DOHH2 (cell line): Measurements from ENCODE around the gene PHACTR1.

Source experiments
- H3F3A ChIP-seq: fragments of 200-600 bp; sonication (generic), shearing (Covaris generic); 2 replicates; pipeline ENCODE4 v1.6.0; 2016; ENCODE audit warnings: antibody characterized with exemption, mild to moderate bottlenecking; ENCODE audit not compliant: control insufficient read depth, insufficient read depth
- H3K27ac ChIP-seq: fragments of 200-600 bp; sonication (generic); 2 replicates; pipeline ENCODE4 v1.5.1; 2014; ENCODE audit warnings: low read depth, mild to moderate bottlenecking, low read length, moderate library complexity
- H3K27me3 ChIP-seq: fragments of 200-600 bp; sonication (generic); 2 replicates; pipeline ENCODE4 v1.6.1; 2014; ENCODE audit warnings: mild to moderate bottlenecking, low read length, mixed read lengths; ENCODE audit not compliant: control insufficient read depth
- H3K36me3 ChIP-seq: fragments of 200-600 bp; sonication (generic); 2 replicates; pipeline ENCODE4 v1.6.1; 2014; ENCODE audit warnings: mild to moderate bottlenecking, low read length, moderate library complexity, mixed read lengths; ENCODE audit not compliant: control insufficient read depth
- H3K4me1 ChIP-seq: fragments of 200-600 bp; sonication (generic); 2 replicates; pipeline ENCODE4 v1.6.1; 2014; ENCODE audit warnings: mild to moderate bottlenecking, low read length, mixed read lengths; ENCODE audit not compliant: control insufficient read depth
- H3K4me2 ChIP-seq: fragments of 200-600 bp; sonication (generic); 2 replicates; pipeline ENCODE4 v1.6.0; 2014; ENCODE audit warnings: mild to moderate bottlenecking, low read length, moderate library complexity
- H3K4me3 ChIP-seq: fragments of 200-600 bp; sonication (generic); 2 replicates; pipeline ENCODE4 v1.5.1; 2014; ENCODE audit warnings: mild to moderate bottlenecking, low read length, mixed read lengths
- H3K79me2 ChIP-seq: fragments of 200-600 bp; sonication (generic); 2 replicates; pipeline ENCODE4 v1.6.1; 2014; ENCODE audit warnings: mild to moderate bottlenecking, low read length, mixed read lengths; ENCODE audit not compliant: control insufficient read depth
- H3K9me2 ChIP-seq: fragments of 200-600 bp; sonication (generic); replicated peaks from 2 replicates; pipeline ENCODE4 v1.6.1; 2014; ENCODE audit warnings: mild to moderate bottlenecking, low read length, mixed read lengths; ENCODE audit not compliant: control insufficient read depth
- H3K9me3 ChIP-seq: fragments of 200-600 bp; sonication (generic); 2 replicates; pipeline ENCODE4 v1.6.1; 2014; ENCODE audit warnings: antibody characterized with exemption, low read length, mixed read lengths; ENCODE audit not compliant: control insufficient read depth, insufficient read depth
- H4K20me1 ChIP-seq: fragments of 200-600 bp; sonication (generic); 2 replicates; pipeline ENCODE4 v1.6.0; 2014; ENCODE audit warnings: low read depth, mild to moderate bottlenecking, antibody characterized with exemption, low read length, moderate library complexity; ENCODE audit not compliant: control insufficient read depth, insufficient read depth
- EZH2phosphoT487 ChIP-seq: fragments of 200-600 bp; sonication (generic); IDR thresholded peaks from 2 replicates; pipeline ENCODE4 v1.6.1; 2017; ENCODE audit warnings: borderline replicate concordance, mild to moderate bottlenecking, antibody characterized with exemption, low read length, moderate library complexity, mixed read lengths
- TF ChIP-seq, protein P1 (sequence below): fragments of 200-600 bp; sonication (generic); IDR thresholded peaks from one replicate; pipeline ENCODE4 v1.5.1; 2014; ENCODE audit warnings: antibody characterized with exemption, mild to moderate bottlenecking, low read depth, low read length; ENCODE audit not compliant: poor library complexity, severe bottlenecking

The PHACTR1 gene

DNA sequence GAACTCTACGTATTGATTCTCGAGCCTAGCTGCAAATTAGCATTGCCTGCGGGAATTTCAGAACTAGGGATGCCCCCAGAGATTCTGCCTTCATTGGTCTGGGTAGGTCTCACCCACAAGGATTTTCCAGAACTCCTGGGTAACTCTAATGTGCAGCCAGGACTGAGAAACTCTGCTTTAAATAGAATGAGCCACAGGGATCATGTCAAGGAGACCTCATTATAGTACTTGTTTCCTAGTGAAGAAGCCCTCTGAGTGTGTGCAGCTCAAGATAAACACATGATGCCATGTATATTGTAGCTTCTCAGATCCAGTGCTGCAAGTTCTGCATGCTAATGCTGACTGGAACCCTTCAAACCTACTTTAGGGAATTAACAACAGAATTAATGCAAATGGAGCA lies 179.2 kb downstream of the PHACTR1 start:
- Histone ChIP-seq H3K9me2 (no peaks in the 10 kb centered on the region), H3K4me3 (no peak overlapping the region), H3K27ac (no peak overlapping the region), H3K9me3 (peaks cover 5% of the 10 kb centered on the region; the same call in 1 of the 2 replicates), H3K79me2 (no peaks in the 10 kb centered on the region), H3K36me3 (no peaks in the 10 kb centered on the region), H3K27me3 (peaks cover 8% of the 10 kb centered on the region; the same call in 1 of the 2 replicates), H3F3A (no peaks in the 10 kb centered on the region), H3K4me1 (no peaks in the 10 kb centered on the region), H4K20me1 (no peaks in the 10 kb centered on the region), H3K4me2 (no peak overlapping the region)
- no peak for TF ChIP-seq EZH2phosphoT487
- TF ChIP-seq, protein P1, sequence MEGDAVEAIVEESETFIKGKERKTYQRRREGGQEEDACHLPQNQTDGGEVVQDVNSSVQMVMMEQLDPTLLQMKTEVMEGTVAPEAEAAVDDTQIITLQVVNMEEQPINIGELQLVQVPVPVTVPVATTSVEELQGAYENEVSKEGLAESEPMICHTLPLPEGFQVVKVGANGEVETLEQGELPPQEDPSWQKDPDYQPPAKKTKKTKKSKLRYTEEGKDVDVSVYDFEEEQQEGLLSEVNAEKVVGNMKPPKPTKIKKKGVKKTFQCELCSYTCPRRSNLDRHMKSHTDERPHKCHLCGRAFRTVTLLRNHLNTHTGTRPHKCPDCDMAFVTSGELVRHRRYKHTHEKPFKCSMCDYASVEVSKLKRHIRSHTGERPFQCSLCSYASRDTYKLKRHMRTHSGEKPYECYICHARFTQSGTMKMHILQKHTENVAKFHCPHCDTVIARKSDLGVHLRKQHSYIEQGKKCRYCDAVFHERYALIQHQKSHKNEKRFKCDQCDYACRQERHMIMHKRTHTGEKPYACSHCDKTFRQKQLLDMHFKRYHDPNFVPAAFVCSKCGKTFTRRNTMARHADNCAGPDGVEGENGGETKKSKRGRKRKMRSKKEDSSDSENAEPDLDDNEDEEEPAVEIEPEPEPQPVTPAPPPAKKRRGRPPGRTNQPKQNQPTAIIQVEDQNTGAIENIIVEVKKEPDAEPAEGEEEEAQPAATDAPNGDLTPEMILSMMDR = no peak

DNA sequence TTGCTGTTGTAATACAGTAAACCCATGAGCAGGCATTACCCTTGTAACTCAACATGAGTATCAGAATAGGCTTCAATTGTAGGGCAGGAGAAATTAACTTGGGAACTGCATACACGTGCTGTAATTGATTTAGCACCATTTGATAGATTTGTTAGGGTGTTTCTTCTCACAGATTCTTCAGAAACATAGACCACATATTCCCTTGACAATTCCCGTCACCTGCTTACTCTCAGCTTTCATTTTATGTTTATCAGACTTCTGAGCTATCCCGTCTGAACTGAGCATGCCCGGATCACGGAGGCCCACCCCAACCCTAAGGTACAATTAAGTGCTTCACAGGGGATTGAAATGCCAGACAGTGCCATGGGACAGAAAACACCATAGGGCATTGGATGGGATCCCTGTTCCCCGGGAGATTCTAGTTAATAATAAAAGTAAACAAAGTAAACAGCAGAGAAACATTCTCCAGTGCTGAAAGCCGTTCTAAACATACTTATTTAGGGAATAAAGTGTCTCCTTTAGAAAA lies 179.7 kb downstream of the PHACTR1 start:
- no peak overlapping the region for H3K27ac ChIP-seq
- H3K4me2 ChIP-seq = no peak overlapping the region
- H3F3A ChIP-seq = no peaks in the 10 kb centered on the region
- peaks cover 8% of the 10 kb centered on the region; the same call in 1 of the 2 replicates for H3K27me3 ChIP-seq
- no peaks in the 10 kb centered on the region for H4K20me1 ChIP-seq
- no peaks in the 10 kb centered on the region for H3K4me1 ChIP-seq
- no peak overlapping the region for H3K4me3 ChIP-seq
- no peaks in the 10 kb centered on the region for H3K9me2 ChIP-seq
- no peak for TF ChIP-seq EZH2phosphoT487
- TF ChIP-seq, protein P1 = no peak
- no peaks in the 10 kb centered on the region for H3K36me3 ChIP-seq
- H3K79me2 ChIP-seq = no peaks in the 10 kb centered on the region
- H3K9me3 ChIP-seq = peaks cover 5% of the 10 kb centered on the region; the same call in 1 of the 2 replicates

DNA sequence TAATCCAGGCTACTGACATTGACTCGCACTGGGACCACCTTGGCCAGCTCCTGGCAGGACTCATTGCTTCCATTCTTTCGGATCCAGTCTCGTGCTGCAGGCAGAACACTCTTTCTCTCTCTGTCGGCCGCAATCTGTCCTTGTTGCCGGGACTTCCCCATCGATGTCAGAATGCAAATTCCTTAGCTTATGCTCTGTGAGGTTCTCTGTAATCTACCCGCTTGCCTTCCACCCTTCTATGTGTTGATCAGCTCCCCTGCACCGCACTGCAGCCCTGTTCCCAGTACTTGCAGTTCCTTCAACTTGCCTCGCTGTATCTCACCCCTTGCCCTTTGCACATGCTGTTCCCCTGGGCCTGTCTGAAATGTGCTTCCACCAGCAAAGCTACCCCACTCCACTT lies 182.0 kb downstream of the PHACTR1 start:
- no peak overlapping the region for H3K27ac ChIP-seq
- H3K4me3 ChIP-seq = no peak overlapping the region
- H3K9me3 ChIP-seq = no peaks in the 10 kb centered on the region
- H3F3A ChIP-seq = no peaks in the 10 kb centered on the region
- peaks cover 10% of the 10 kb centered on the region; the same call in 1 of the 2 replicates for H3K27me3 ChIP-seq
- H3K4me2 ChIP-seq = no peak overlapping the region
- H3K9me2 ChIP-seq = no peaks in the 10 kb centered on the region
- TF ChIP-seq, protein P1 = no peak
- TF ChIP-seq EZH2phosphoT487 = no peak
- no peaks in the 10 kb centered on the region for H3K4me1 ChIP-seq
- no peaks in the 10 kb centered on the region for H3K79me2 ChIP-seq
- H3K36me3 ChIP-seq = no peaks in the 10 kb centered on the region
- H4K20me1 ChIP-seq = no peaks in the 10 kb centered on the region
